K562 (cell line): Measurements from ENCODE around the gene CDT1. TPM values are rescaled to one million over a fixed set of nuclear protein-coding genes. Genes with fewer than 3 reads are reported as not detected.
A peak's percentile ranks its signal among the peaks of the same experiment; 100 is the strongest.

Source experiments
- ATAC-seq: fragments of 200-7000 bp; cut with Tn5 transposase; 3 replicates; pipeline ENCODE4 v1.9.1; 2020; ENCODE audit warnings: moderate library complexity
- BruUV-seq: library from RNA; stranded (reverse); fragments of 400-500 nt; replicated peaks from 2 replicates; lab custom pipeline; 2021; lab: Mats Ljungman, UMichigan
- CTCF ChIA-PET: fragments of 300-600 bp; formaldehyde crosslinking; extraction: SDS; loops from one replicate; lab custom pipeline; 2021; ENCODE audit warnings: low intra/inter-chr PET ratio; lab: Yijun Ruan, JAX
- POLR2A ChIA-PET: fragments of 300-600, 350-650 bp; sonication (Branson Sonifier 250); formaldehyde crosslinking; extraction: SDS; loops from one replicate; lab custom pipeline; 2021; ENCODE audit warnings: antibody characterized with exemption, inconsistent platforms; lab: Yijun Ruan, JAX
- DNase-seq, 4 experiments: peaks; one replicate each; pipeline versions ENCODE4 v3.0.0 to v3.0.0-alpha.2; 2011 to 2018; ENCODE audit warnings: low spot score in 3 of 4, mixed read lengths in 3 of 4; ENCODE audit errors: extremely low read depth in 1 of 4
- FAIRE-seq: peaks from 2 replicates; lab custom pipeline; 2011; peaks lifted over from hg19 to GRCh38; lab: Jason Lieb, UNC
- H2AFZ ChIP-seq: 2 replicates; pipeline ENCODE4 v1.6.0; 2011; ENCODE audit warnings: low read depth, low read length, control low read depth, inconsistent platforms
- H3K27ac ChIP-seq: fragments of 200-600 bp; 3 replicates; pipeline ENCODE4 v1.8.0; 2011; ENCODE audit warnings: low read depth, mild to moderate bottlenecking, control low read depth, inconsistent platforms, low read length, moderate library complexity, mixed read lengths; ENCODE audit errors: extremely low read depth
- H3K27me3 ChIP-seq, 2 experiments: fragments of 300-600 bp in 1 of 2; 2 replicates in 1 of 2; 3 replicates in 1 of 2; pipeline versions ENCODE4 v1.6.0 to v1.8.0; 2011; ENCODE audit warnings: inconsistent platforms in 2 of 2, low read length in 2 of 2, mild to moderate bottlenecking in 1 of 2, mixed read lengths in 1 of 2, moderate library complexity in 1 of 2; ENCODE audit not compliant: control insufficient read depth in 2 of 2, insufficient read depth in 2 of 2
- H3K36me3 ChIP-seq: fragments of 300-600 bp; 3 replicates; pipeline ENCODE4 v1.8.0; 2011; ENCODE audit warnings: mild to moderate bottlenecking, low read length, inconsistent platforms; ENCODE audit not compliant: control insufficient read depth, insufficient read depth
- H3K4me1 ChIP-seq, 2 experiments: fragments of 200-600 bp in 1 of 2; replicated peaks in 1 of 2; 2 replicates in 1 of 2; 3 replicates in 1 of 2; pipeline versions ENCODE4 v1.5.1 to v1.8.0; 2011; ENCODE audit warnings: inconsistent platforms in 2 of 2, low read length in 2 of 2, mild to moderate bottlenecking in 1 of 2, mixed read lengths in 1 of 2, moderate library complexity in 1 of 2; ENCODE audit not compliant: control insufficient read depth in 2 of 2, insufficient read depth in 2 of 2
- H3K4me2 ChIP-seq: 2 replicates; pipeline ENCODE4 v1.6.1; 2011; ENCODE audit warnings: low read length, control low read depth, inconsistent platforms, mixed read lengths; ENCODE audit not compliant: insufficient read depth
- H3K4me3 ChIP-seq: fragments of 200-600 bp; sonication (generic), shearing (Covaris generic); 2 replicates; pipeline ENCODE4 v1.5.1; 2016; ENCODE audit warnings: control low read depth, inconsistent platforms
- H3K79me2 ChIP-seq: fragments of 200-600 bp; 3 replicates; pipeline ENCODE4 v1.8.0; 2011; ENCODE audit warnings: low read length, inconsistent platforms; ENCODE audit not compliant: control insufficient read depth, insufficient read depth
- H3K9ac ChIP-seq, 2 experiments: 2 replicates each; pipeline versions ENCODE4 v1.6.0 to v1.6.1; 2011; ENCODE audit warnings: low read depth in 2 of 2, low read length in 2 of 2, control low read depth in 1 of 2, inconsistent platforms in 1 of 2, mild to moderate bottlenecking in 1 of 2, mixed read lengths in 1 of 2; ENCODE audit not compliant: insufficient read depth in 1 of 2
- H3K9me1 ChIP-seq: one replicate; pipeline ENCODE4 v1.6.0; 2011; ENCODE audit warnings: inconsistent platforms, mild to moderate bottlenecking, low read length, moderate library complexity; ENCODE audit not compliant: control insufficient read depth, insufficient read depth
- H3K9me3 ChIP-seq: replicated peaks from 2 replicates; pipeline ENCODE4 v1.5.1; 2011; ENCODE audit warnings: low read depth, low read length, inconsistent platforms; ENCODE audit not compliant: control insufficient read depth, insufficient read depth
- H4K20me1 ChIP-seq: replicated peaks from 2 replicates; pipeline ENCODE4 v1.6.1; 2011; ENCODE audit warnings: low read length, inconsistent platforms, mixed read lengths; ENCODE audit not compliant: control insufficient read depth, insufficient read depth
- BCL6 ChIP-seq: fragments of 250-450 bp; sonication (Bioruptor Pico); IDR thresholded peaks from 2 replicates; pipeline ENCODE4 v1.4.0; 2020
- BRD4 ChIP-seq: fragments of 200-600 bp; sonication (generic); IDR thresholded peaks from 2 replicates; pipeline ENCODE4 v1.6.1; 2017; ENCODE audit warnings: inconsistent platforms
- CHD2 ChIP-seq: IDR thresholded peaks from 2 replicates; pipeline ENCODE4 v1.6.1; 2011; ENCODE audit warnings: low read depth, low read length
- CREB1 ChIP-seq, 2 experiments: sonication (generic) in 1 of 2; formaldehyde crosslinking in 1 of 2; IDR thresholded peaks; 2 replicates each; pipeline versions ENCODE4 v1.6.1 to v1.8.0; 2012 to 2022; ENCODE audit warnings: inconsistent platforms in 1 of 2, mild to moderate bottlenecking in 1 of 2, missing genetic modification reagents in 1 of 2, moderate library complexity in 1 of 2
- CTBP1 ChIP-seq: fragments of 450-650 bp; IDR thresholded peaks from 2 replicates; pipeline ENCODE4 v1.6.1; 2016; ENCODE audit warnings: borderline replicate concordance
- DNMT1 ChIP-seq: fragments of 450-650 bp; IDR thresholded peaks from 2 replicates; pipeline ENCODE4 v1.6.1; 2016; ENCODE audit warnings: antibody characterized with exemption, mild to moderate bottlenecking
- ETS1 ChIP-seq: conservative IDR thresholded peaks from 2 replicates; pipeline ENCODE4 v1.6.1; 2011; ENCODE audit warnings: low read depth, mild to moderate bottlenecking, low read length; ENCODE audit not compliant: control insufficient read depth
- FOXA1 ChIP-seq: fragments of 450-650 bp; IDR thresholded peaks from 2 replicates; pipeline ENCODE4 v1.6.1; 2016; ENCODE audit warnings: mild to moderate bottlenecking, borderline replicate concordance
- ILK ChIP-seq: fragments of 450-650 bp; IDR thresholded peaks from 2 replicates; pipeline ENCODE4 v1.6.1; 2016; ENCODE audit warnings: missing genetic modification characterization, low read depth, mild to moderate bottlenecking, missing compliant biosample characterization, moderate library complexity, borderline replicate concordance
- TAF15 ChIP-seq: fragments of 200-400 bp; formaldehyde crosslinking; IDR thresholded peaks from 2 replicates; pipeline ENCODE4 v1.6.1; 2017; ENCODE audit warnings: mild to moderate bottlenecking, low read depth, low read length, moderate library complexity
- TCF3 ChIP-seq: sonication (generic); formaldehyde crosslinking; IDR thresholded peaks from 2 replicates; pipeline ENCODE4 v1.4.0; 2020; ENCODE audit warnings: mild to moderate bottlenecking, missing genetic modification reagents
- ZNF24 ChIP-seq: fragments of 450-650 bp; IDR thresholded peaks from 2 replicates; pipeline ENCODE4 v1.6.1; 2016
- ZNF57 ChIP-seq: fragments of 450-650 bp; formaldehyde crosslinking; IDR thresholded peaks from 2 replicates; pipeline ENCODE4 v1.4.0; 2020; ENCODE audit warnings: mild to moderate bottlenecking, moderate library complexity
- WGBS: fragments of 100-300 bp; shearing (Covaris generic); methylation state at CpG from one replicate; pipeline ENCODE4 v1.1.6; 2016; ENCODE audit warnings: low coverage, mixed read lengths; ENCODE audit not compliant: insufficient coverage; ENCODE audit errors: missing lambda C conversion rate; 5-methylcytosine and 5-hydroxymethylcytosine counted together
- in situ Hi-C: fragments of 300-500 bp; cut with MboI; formaldehyde crosslinking; loops from 4 replicates; pipeline ENCODE4 v1.15.0; 2018; ENCODE audit warnings: inconsistent platforms, mixed read lengths
- intact Hi-C: fragments of 100-400 bp; cut with micrococcal nuclease; formaldehyde crosslinking; loops from 2 replicates; pipeline ENCODE4 v1.14.2; 2022
- polyA plus RNA-seq, 8 experiments: library from polyadenylated mRNA; depleted of rRNA in 4 of 8; stranded (reverse) in 5 of 8; unstranded in 3 of 8; fragments of >200 nt; fragmentation: Nextera tagmentation in 2 of 8; fragmentation: Illumina TruSeq in 1 of 8; extraction: Ambion mirVana in 2 of 8; extraction: Trizol in 1 of 8; gene quantifications; 2 replicates each; pipeline versions ENCODE4 v1.2.1 to v1.2.3, GENCODE V29; 2011 to 2014; ENCODE audit warnings: inconsistent platforms in 1 of 8, missing spikeins in 1 of 8
- total RNA-seq, 7 experiments: library from RNA; depleted of rRNA in 6 of 7; stranded (reverse); fragments of >200 nt in 6 of 7; fragmentation: Illumina TruSeq in 2 of 7; extraction: Trizol in 2 of 7; gene quantifications; 2 replicates each; pipeline versions ENCODE4 v1.2.1 to v1.2.3, GENCODE V29; 2011 to 2021; ENCODE audit warnings: low replicate concordance in 1 of 7
- TF ChIP-seq, protein P1 (sequence below): sonication (generic); formaldehyde crosslinking; IDR thresholded peaks from 2 replicates; pipeline ENCODE4 v1.8.0; 2022; ENCODE audit warnings: mild to moderate bottlenecking, low read depth, missing genetic modification reagents
- TF ChIP-seq, protein P2 (sequence below), 3 experiments: fragments of 200-800 bp in 1 of 3; fragments of 250-450 bp in 1 of 3; fragments of 450-650 bp in 1 of 3; sonication (Bioruptor Pico) in 1 of 3; sonication (Bioruptor generic) in 1 of 3; formaldehyde crosslinking in 1 of 3; IDR thresholded peaks; 2 replicates each; pipeline versions ENCODE4 v1.6.1 to v1.8.0; 2016 to 2022; ENCODE audit warnings: mild to moderate bottlenecking in 2 of 3, missing genetic modification characterization in 2 of 3, missing compliant biosample characterization in 1 of 3, moderate library complexity in 1 of 3

The CDT1 gene
- total and polyA plus RNA-seq, 9 of the 15 experiments (the other 6 are each of a cell fraction or from before 2014, with no cell fraction given), result 0.92 to 178 (median 14.2) TPM

DNA sequence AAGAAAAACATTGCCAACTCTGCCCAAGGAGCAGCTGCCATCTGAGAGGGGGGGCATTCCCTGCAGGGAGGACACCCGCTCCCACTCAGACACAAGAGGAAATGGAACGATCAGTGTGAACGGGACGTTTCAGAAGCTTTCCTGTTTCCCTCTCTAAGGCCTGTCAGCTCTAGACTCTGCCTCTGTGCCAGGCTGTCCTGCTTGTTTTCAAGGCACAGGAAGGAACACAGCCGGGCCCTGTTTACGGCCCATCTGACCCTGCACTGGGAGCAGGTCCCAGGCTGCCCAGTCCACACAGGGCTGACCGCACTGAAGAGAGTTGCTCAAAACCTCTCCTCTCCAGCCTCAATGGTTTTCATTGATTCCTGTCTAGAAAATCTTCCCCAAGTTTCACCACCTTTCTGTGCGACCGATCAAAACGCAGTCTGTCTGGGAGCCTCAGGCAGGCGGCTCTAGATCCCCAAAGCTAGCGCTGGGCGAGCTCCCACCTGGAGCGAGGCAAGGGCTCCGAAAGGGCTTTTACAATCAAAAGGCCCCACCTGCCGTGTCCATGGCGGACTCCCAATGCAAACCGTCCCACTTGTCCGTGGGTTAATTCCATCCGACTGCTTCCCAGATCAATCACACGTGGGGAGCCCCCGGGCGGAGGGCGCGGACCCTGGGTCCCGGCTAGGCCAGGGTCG, 20.1 kb upstream of the CDT1 start:
- FAIRE-seq (peak; percentile 11), DNase-seq (no peak), ATAC-seq (peak; percentile 4)
- in situ Hi-C loops, result no loop called here
- CTCF ChIA-PET, result interaction anchor here (0.5 to 3.3 kb wide), 4 partner anchors 27 to 46 kb away, joined by 4 to 51 read pairs (median 18); no protein-coding TSS in a partner anchor
- TSS peak; percentile 42 for BruUV-seq
- Histone ChIP-seq H3K9me3 (no peaks in the 10 kb centered on the region), H3K9ac (peak overlapping the region; percentile 90 to 99), H3K36me3 (peaks cover 31% of the 10 kb centered on the region), H3K4me2 (peak overlapping the region; percentile 78), H3K27ac (peak overlapping the region; percentile 93), H3K9me1 (peaks cover 5% of the 10 kb centered on the region), H3K27me3 (no peaks in the 10 kb centered on the region), H3K79me2 (peaks cover 72% of the 10 kb centered on the region), H4K20me1 (peaks cover 27% of the 10 kb centered on the region; the same call in 1 of the 2 replicates), H3K4me3 (peak overlapping the region; percentile 70), H3K4me1 (peaks cover 45 to 78% of the 10 kb centered on the region in 2 experiments), H2AFZ (no peak overlapping the region)
- 2% methylated on average over 27 of the region's 27 CpGs for WGBS
- intact Hi-C loops, result loop anchor here (1.0 to 2.0 kb wide), 4 partner anchors 9 to 47 kb away; no protein-coding TSS in a partner anchor
- POLR2A ChIA-PET, result interaction anchor here (0.5 to 7.0 kb wide), 10 partner anchors 12 to 724 kb away, joined by 3 to 124 read pairs (median 4); partner anchors contain the start of gene APRT
- TF ChIP-seq DNMT1, result no peak; the same call in 1 of the 2 replicates
- peak; percentile 12; the same call in 1 of the 2 replicates for TF ChIP-seq BRD4
- no peak for TF ChIP-seq CREB1 (IDR thresholded peaks at IDR 0.05)
- TF ChIP-seq CREB1 (CRISPR knock-in tag; IDR thresholded peaks at IDR 0.05), result no peak
- TF ChIP-seq ETS1, result 0 out of 2 replicates have a peak, but pooled peaks have one; percentile 12
- no peak for TF ChIP-seq ILK (tag)
- no peak for TF ChIP-seq BCL6 (CRISPR knock-in tag)
- TF ChIP-seq, protein P1, sequence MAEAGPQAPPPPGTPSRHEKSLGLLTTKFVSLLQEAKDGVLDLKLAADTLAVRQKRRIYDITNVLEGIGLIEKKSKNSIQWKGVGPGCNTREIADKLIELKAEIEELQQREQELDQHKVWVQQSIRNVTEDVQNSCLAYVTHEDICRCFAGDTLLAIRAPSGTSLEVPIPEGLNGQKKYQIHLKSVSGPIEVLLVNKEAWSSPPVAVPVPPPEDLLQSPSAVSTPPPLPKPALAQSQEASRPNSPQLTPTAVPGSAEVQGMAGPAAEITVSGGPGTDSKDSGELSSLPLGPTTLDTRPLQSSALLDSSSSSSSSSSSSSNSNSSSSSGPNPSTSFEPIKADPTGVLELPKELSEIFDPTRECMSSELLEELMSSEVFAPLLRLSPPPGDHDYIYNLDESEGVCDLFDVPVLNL (CRISPR knock-in tag), result no peak
- TF ChIP-seq TCF3 (CRISPR knock-in tag), result peak; percentile 2; the same call in 1 of the 2 replicates
- no peak for TF ChIP-seq ZNF24
- no peak for TF ChIP-seq CTBP1
- no peak for TF ChIP-seq FOXA1
- TF ChIP-seq, protein P2, sequence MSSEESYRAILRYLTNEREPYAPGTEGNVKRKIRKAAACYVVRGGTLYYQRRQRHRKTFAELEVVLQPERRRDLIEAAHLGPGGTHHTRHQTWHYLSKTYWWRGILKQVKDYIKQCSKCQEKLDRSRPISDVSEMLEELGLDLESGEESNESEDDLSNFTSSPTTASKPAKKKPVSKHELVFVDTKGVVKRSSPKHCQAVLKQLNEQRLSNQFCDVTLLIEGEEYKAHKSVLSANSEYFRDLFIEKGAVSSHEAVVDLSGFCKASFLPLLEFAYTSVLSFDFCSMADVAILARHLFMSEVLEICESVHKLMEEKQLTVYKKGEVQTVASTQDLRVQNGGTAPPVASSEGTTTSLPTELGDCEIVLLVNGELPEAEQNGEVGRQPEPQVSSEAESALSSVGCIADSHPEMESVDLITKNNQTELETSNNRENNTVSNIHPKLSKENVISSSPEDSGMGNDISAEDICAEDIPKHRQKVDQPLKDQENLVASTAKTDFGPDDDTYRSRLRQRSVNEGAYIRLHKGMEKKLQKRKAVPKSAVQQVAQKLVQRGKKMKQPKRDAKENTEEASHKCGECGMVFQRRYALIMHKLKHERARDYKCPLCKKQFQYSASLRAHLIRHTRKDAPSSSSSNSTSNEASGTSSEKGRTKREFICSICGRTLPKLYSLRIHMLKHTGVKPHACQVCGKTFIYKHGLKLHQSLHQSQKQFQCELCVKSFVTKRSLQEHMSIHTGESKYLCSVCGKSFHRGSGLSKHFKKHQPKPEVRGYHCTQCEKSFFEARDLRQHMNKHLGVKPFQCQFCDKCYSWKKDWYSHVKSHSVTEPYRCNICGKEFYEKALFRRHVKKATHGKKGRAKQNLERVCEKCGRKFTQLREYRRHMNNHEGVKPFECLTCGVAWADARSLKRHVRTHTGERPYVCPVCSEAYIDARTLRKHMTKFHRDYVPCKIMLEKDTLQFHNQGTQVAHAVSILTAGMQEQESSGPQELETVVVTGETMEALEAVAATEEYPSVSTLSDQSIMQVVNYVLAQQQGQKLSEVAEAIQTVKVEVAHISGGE (CRISPR knock-in tag; IDR thresholded peaks at IDR 0.05), result peak in 1 of 3 experiments; percentile 86; a peak in 2 of 6 replicates
- TF ChIP-seq TAF15, result peak; percentile 45; the same call in 1 of the 2 replicates
- TF ChIP-seq ZNF57 (CRISPR knock-in tag), result no peak
- 0 out of 2 replicates have a peak, but pooled peaks have one; percentile 24 for TF ChIP-seq CHD2
